WI38 (cell line): ENCODE results near the gene GPC5.
"Not testable (repeated sequence)": the region's sequence is repeated elsewhere in the genome, so short reads cannot be mapped to it uniquely, and the experiment has no call there.

Source experiments
- H3K4me3 ChIP-seq: 2 replicates; pipeline ENCODE4 v1.5.1; 2011; ENCODE audit warnings: low read depth, mild to moderate bottlenecking, control low read depth, low read length
- CTCF ChIP-seq: IDR thresholded peaks from 2 replicates; pipeline ENCODE4 v1.5.1; 2012; ENCODE audit warnings: low read depth, mild to moderate bottlenecking, control low read depth, low read length

The GPC5 gene

DNA sequence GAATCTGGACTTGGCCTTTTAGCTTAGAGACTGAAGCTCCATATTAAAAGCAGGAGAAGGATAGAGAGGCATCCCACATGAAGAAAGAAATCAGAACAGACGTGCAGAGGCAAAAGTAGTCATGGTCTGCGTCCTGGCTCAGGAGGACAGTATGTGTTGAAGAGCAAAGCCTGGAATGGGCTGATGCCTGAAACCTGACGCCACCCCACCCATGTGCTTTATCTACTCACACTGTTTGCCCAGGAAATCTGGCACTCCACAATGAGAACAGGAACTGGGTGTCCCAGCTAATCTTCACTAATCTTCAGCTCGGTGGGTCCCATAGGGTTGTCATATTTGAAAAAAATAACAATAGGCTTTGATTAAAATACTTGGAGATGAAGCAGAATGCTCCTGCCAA lies 1279.2 kb downstream of the GPC5 start:
- TF ChIP-seq CTCF = no peak
- H3K4me3 ChIP-seq = no peak overlapping the region

GRCh38 chr13:92679602-92680001 lies 1281.2 kb downstream of the GPC5 start:
- TF ChIP-seq CTCF = no peak
- no peak overlapping the region for H3K4me3 ChIP-seq

DNA sequence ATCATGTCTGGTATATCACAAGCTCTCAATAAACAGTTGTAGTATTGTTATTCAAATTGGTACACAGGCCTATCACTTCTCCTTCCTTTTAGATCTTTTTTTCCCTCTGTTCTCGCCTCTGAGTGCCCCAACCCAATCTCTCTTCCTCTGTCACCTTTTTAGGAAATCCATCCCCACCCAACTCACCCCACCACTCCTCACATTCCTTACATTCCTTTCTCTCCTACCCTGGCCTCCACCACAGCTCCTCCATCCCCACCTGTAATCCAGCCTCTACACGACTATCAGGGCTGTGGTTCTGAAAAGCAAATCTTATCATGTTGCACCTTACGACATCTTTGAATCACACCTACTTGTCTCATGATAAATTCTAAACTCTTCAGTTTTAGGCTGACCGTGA lies 1282.8 kb downstream of the GPC5 start:
- no peak for TF ChIP-seq CTCF

GRCh38 chr13:92682832-92683517 lies 1284.6 kb downstream of the GPC5 start:
- TF ChIP-seq CTCF = no peak
- no peak overlapping the region for H3K4me3 ChIP-seq

More for the DNA sequence above, 1282.8 kb downstream of the GPC5 start:
- H3K4me3 ChIP-seq = no peak overlapping the region

GRCh38 chr13:92694047-92694446 lies 1295.6 kb downstream of the GPC5 start:
- H3K4me3 ChIP-seq = no peak overlapping the region
- TF ChIP-seq CTCF = no peak

GRCh38 chr13:92695827-92696226 lies 1297.4 kb downstream of the GPC5 start:
- not testable (repeated sequence) for H3K4me3 ChIP-seq

DNA sequence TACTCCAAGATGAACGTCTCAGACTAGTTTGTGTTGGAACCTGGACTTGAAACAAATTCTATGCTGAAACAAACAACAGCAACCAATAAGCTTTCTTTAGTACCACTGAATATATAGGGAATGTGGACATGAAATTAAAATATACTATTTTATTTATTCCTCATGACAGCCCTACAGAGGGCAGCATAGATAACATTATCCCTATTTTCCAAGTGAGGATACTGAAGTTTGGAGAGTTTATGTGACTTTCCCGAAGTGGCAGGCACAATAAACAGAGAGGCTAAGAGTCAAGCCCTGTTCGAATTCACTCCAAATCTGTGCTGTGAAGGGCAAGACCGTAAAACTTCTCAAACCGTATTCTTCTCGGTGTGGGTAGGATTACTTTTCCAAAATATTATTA lies 1318.3 kb downstream of the GPC5 start:
- TF ChIP-seq CTCF = no peak
- no peak overlapping the region for H3K4me3 ChIP-seq

DNA sequence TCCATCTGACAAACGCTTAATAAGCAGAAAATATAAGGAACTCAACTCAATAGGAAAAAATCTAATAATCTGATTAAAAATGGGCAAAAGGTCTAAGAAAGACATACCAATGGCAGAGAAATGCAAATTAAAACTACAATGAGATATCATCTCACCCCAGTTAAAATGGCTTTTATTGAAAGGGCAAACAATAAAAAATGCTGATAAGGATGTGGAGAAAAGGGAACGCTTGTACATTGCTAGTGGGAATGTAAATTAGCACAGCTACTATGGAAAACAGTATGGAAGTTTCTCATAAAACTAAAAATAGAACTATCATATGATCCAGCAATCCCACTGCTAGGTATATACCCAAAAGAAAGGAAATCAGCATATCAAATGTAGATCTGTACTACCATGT lies 1319.4 kb downstream of the GPC5 start:
- TF ChIP-seq CTCF = no peak
- no peak overlapping the region for H3K4me3 ChIP-seq
